Hematopoietic multipotent progenitor cell treated with erythropoietin and hydrocortisone succinate and interleukin-3 and kit ligand, for 8 days (in vitro differentiated cells): ENCODE data around the gene HSPD1.
"Not testable (repeated sequence)": the region's sequence is repeated elsewhere in the genome, so short reads cannot be mapped to it uniquely, and the experiment has no call there.

ENCODE experiments used
- DNase-seq: peaks from one replicate; pipeline ENCODE4 v3.0.0-alpha.2; 2015

Gene HSPD1

GRCh38 chr2:197495433-197496134 is 4.1 kb downstream of the HSPD1 start:
- no peak for DNase-seq

DNA sequence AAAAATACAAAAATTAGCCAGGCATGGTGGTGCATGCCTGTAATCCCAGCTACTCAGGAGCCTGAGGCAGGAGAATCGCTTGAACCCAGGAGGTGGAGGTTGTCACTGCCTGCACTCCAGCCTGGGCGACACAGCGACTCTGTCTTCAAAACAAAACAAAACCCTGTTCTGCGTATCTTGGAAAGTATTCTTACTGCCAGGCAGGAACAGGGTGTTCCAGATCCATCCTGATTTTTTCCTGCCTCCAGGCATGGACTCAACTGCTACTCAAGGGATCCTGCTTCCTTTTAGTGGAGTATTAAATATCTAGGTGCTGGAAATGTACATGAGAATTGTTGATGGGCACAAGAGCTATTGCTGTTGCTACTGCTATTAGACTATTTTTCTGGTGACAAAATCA is 12.3 kb downstream of the HSPD1 start:
- no peak for DNase-seq

GRCh38 chr2:197486175-197486574 is 13.5 kb downstream of the HSPD1 start:
- DNase-seq = no peak

DNA sequence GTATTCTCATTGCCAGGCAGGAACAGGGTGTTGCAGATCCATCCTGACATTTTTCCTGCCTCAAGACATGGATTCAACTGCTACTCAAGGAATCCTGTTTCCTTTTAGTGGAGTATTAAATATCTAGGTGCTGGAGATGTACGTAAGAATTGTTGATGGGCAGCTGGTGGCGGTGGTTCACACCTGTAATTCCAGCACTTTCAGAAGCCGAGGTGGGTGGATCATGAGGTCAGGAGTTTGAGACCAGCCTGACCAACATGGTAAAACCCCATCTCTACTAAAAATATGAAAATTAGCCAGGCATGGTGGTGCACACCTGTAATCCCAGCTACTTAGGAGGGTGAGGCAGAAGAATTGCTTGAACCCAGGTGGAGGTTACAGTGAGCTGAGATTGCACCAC is 15.4 kb downstream of the HSPD1 start:
- not testable (repeated sequence) for DNase-seq

DNA sequence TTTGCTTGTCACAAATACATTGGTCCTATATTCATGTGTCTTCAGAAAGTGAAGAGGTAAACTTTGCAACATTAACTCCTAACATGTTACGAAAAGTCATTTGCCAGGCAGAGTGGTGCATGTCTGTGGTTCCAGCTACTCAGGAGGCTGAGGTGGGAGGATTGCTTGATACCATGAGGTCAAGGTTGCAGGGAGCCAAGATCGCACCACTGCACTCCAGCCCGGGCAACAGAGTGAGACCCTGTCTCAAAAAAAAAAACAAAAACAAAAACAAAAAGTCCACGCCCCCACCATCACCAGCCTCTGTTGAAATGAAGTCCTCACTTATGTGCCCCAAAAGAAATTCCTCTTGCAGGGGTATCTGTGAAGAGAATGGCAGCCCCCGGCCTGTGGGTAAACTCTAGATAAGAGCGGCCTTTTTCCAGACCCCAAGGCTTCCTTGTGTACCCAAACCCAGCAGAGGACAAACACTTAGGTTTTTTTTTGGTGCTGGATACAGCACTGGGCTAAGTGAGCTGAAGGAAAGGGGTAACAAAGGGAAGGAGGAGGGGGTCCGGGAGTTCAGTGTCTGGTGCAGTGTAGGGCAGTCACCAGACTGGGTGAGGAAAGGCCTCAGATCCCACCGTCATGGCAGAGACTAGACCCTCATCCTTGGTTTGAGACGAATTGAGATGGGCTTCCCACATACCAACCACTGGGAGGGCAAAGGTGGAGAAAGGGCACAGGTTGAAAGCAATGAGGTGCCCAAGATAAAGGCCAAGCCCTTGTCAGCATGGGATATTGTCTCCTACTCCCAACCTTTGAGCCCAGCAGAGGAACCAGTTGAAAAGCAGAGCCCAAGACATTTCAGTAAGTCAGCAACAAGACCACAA is 19.2 kb downstream of the HSPD1 start:
- DNase-seq = no peak

DNA sequence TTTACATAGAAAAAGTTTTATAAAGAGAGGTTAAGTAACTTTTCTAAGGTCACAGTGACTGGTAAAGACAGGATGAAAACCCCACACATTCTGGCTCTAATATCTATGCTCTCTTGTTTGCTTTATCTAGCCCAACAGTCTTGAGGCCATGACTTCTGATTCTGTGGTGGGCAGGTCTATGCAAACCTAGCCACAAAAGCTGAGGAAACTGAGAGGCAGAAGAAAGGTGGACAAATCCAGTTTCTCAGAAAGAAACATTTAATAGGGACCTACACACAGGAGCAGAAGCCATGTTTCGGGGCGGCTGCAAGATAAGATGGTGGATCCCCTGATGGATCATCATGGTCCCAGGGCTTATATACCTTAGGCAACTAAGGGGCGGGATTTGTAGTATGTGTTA is 21.8 kb downstream of the HSPD1 start:
- peak; percentile 88 for DNase-seq

DNA sequence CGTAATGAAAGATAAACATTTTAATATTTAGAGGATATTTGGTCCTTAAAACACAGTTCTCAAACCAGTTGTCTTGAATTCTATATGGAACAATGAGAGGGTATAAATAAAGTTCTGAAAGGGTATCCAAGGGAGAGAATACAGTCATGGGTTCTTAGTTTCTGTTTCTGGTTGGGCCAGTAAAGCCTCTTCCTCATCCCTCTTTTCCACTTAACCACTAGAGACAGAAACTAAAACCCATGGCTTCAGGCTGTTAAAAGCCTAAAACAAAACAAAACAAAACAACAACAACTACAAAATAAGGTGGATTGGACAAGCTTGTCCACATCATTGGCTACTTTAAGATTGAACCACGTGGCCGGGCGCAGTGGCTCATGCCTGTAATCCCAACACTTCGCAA is 27.5 kb downstream of the HSPD1 start:
- DNase-seq = no peak

- no peak for DNase-seq
Measured at GRCh38 chr2:197464175-197464574, 35.5 kb downstream of the HSPD1 start.

GRCh38 chr2:197461057-197461456 is 38.6 kb downstream of the HSPD1 start:
- DNase-seq = no peak

DNA sequence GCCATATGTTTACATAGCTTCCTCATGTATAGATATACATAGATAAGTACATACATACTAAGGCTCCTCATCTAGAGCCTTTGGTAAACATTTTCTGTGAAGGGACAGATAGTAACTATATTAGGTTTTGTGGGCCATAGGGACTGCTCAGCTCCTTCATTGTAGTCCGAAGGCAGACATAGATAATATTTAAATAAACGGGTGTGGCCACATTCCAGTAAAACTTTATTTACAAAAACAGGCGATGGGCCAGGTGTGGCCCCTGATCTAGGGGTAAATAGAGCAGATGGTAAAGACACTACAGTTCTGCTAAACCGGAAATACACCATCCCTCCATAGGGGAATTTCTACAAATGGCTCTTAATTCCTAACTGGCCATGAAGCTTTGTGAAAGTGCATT is 39.0 kb downstream of the HSPD1 start:
- peak; percentile 68 for DNase-seq

DNA sequence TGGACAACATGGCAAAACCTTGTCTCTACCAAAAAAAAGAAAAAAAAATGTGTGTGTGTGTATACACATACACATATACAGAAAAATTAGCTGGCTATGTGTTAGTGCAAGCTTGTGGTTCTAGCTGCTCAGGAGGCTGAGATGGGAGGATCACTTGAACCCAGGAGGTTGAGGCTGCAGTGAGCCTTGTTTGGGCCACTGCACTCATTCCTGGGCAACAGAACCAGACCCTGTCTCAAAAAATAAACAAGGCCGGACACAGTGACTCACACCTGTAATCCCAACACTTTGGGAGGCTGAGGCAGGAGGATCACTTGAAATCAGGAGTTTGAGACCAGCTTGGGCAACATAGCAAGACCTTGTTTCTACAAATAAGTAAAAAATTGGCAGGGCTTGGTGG is 44.2 kb downstream of the HSPD1 start:
- DNase-seq = no peak

GRCh38 chr2:197454923-197455322 is 44.7 kb downstream of the HSPD1 start:
- DNase-seq = no peak

GRCh38 chr2:197453914-197454398 is 45.7 kb downstream of the HSPD1 start:
- DNase-seq = peak; percentile 90

DNA sequence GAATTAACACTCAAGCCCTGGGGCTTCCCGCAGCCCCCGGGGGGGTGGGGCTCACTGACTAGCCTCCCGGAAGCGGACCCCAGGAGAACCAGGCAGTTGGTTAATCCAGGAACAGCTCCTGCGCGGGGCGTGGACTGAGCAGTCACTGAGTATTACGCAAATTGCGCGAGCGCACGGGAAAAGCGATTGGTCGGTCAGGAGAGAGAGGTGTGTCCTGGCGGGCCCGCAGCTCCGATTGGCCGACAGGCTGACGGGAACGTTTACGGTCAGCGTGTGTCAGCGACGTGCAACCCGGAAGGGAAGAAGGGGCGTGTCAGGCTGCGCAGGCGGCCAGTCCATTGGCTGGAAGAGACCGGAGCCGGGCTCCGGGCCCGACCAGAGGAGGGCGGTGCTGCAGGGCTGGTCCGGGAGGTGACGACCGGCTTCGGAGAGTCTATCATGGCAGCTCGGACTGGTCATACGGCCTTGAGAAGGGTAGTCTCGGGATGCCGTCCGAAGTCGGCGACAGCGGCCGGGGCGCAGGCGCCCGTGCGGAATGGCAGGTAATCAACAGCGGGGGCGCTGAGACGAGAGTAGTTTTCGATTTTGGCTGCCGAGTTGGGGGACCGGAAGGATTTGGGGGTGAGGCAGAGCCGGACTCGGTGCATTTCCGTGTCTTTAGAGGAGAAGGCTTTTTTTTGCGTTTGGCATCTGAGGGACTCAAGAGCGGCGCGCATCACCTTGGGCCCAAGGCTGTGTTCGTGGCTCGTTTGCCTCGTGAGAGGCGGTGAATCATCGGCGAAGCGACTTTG is 46.3 kb downstream of the HSPD1 start, which contains the start of gene COQ10B:
Gene COQ10B (plus strand): TSS at position 430 of the 791 bp plus-strand sequence. CDS start 9 bp downstream, at position 439.
- DNase-seq = peak; percentile 99

GRCh38 chr2:197452754-197453122 is 46.9 kb downstream of the HSPD1 start:
- DNase-seq = no peak

- not testable (repeated sequence) for DNase-seq
Measured at GRCh38 chr2:197450935-197451358, 48.7 kb downstream of the HSPD1 start.

GRCh38 chr2:197450465-197450864 is 49.2 kb downstream of the HSPD1 start:
- DNase-seq = no peak

DNA sequence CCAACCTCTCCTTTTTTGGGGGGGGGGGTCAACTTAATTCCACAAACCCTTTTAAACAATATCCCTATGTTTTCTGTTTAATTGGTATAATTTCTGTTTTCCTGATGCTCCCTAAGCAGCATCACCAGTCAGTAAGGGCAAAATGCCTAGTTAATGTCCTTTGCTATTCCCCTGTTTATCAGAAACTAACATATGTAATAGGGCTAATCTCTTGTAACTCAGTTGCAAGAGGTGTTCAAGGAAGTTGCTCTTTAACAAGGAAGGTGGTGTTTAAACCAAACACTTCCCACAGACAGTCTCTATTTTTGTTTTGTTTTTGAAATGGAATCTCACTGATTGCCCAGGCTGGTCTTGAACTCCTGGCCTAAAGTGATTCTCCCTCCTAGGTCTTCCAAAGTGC is 52.8 kb downstream of the HSPD1 start:
- DNase-seq = peak; percentile 45

- no peak for DNase-seq
Measured at GRCh38 chr2:197445746-197446145, 53.9 kb downstream of the HSPD1 start.

GRCh38 chr2:197442857-197443256 is 56.8 kb downstream of the HSPD1 start:
- no peak for DNase-seq

GRCh38 chr2:197437380-197437779 is 62.3 kb downstream of the HSPD1 start:
- no peak for DNase-seq
